ENCODE measurements around the gene GNAS-AS1. TPM values are rescaled to one million over a fixed set of nuclear protein-coding genes. Genes with fewer than 3 reads are reported as not detected.

GNAS-AS1 gene
- total and polyA plus RNA-seq, 2 experiments from 2014 or later: 12.3 to 15.0 TPM

DNA sequence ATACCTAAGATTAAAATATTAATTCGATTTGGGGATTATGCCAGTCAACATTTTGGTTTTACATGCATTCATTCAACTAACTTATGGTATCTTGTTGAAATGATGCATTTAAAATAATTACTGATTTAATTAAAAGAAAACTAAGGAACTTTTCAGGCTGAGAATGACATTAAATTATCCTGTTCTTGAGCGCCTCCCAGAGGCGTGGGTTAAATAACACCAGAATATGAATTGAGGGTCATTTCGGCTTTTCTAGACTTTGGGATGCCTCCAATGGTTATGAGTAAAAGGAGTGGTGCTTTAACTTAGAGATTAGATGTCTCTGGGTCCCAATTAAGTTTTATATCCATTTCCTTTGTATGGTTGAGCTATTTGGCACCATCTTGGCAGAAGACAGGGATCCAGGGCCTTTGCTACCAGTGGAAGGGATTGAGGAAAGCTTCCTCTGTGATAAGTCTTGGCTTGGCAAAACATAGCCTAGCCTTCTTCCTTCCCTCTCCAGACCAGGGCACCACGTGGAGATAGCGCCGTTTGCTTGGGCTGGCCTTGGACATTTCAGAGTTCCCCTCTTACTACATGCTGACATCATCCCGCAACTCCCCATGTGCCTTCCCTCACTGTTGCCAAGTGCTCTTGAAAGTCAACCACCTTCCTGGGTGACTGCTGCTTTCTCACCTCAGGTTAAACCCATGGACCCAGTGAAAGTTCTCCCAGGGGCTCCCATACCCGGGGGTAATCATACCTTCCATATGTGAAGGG is 30.5 kb upstream of the GNAS-AS1 start:
- H3F3A ChIP-seq (replicated peaks; ENCODE audit: low read depth): peaks cover 5% of the 10 kb centered on the region; the same call in 1 of the 2 replicates
- H3K4me3 ChIP-seq: no peak overlapping the region
- H3K27ac ChIP-seq (ENCODE audit: low read depth): peak overlapping the region; percentile 88
- H3K36me3 ChIP-seq (ENCODE audit: insufficient read depth): no peaks in the 10 kb centered on the region
- Mint-ChIP-seq H3K36me3 (ENCODE audit: low read depth) (peaks cover 32% of the 10 kb centered on the region), H3K27ac (no peak overlapping the region), H3K27me3 (ENCODE audit: insufficient read depth, low read depth, poor library complexity) (peaks cover 6% of the 10 kb centered on the region), H3K4me3 (no peak overlapping the region), H3K9me3 (no peaks in the 10 kb centered on the region), H3K4me1 (peaks cover 85% of the 10 kb centered on the region)
- no peak for ATAC-seq
- 0 out of 2 replicates have a peak, but pooled peaks cover 5% of the 10 kb centered on the region for H3K9me2 ChIP-seq (ENCODE audit: insufficient read depth)
- H3K4me1 ChIP-seq (ENCODE audit: insufficient read depth): peaks cover 65% of the 10 kb centered on the region
- no peak overlapping the region for H2AFZ ChIP-seq
- H3K79me2 ChIP-seq (replicated peaks; ENCODE audit: insufficient read depth): no peaks in the 10 kb centered on the region; the same call in none of the 2 replicates
- no peak for TF ChIP-seq CREB1 (CRISPR knock-in tag; IDR thresholded peaks at IDR 0.05; ENCODE audit: low read depth)
- no peak for TF ChIP-seq STAT1 (IDR thresholded peaks at IDR 0.05; ENCODE audit: unreplicated experiment)
- TF ChIP-seq ETS1 (IDR thresholded peaks at IDR 0.05): no peak
- TF ChIP-seq, protein P1, sequence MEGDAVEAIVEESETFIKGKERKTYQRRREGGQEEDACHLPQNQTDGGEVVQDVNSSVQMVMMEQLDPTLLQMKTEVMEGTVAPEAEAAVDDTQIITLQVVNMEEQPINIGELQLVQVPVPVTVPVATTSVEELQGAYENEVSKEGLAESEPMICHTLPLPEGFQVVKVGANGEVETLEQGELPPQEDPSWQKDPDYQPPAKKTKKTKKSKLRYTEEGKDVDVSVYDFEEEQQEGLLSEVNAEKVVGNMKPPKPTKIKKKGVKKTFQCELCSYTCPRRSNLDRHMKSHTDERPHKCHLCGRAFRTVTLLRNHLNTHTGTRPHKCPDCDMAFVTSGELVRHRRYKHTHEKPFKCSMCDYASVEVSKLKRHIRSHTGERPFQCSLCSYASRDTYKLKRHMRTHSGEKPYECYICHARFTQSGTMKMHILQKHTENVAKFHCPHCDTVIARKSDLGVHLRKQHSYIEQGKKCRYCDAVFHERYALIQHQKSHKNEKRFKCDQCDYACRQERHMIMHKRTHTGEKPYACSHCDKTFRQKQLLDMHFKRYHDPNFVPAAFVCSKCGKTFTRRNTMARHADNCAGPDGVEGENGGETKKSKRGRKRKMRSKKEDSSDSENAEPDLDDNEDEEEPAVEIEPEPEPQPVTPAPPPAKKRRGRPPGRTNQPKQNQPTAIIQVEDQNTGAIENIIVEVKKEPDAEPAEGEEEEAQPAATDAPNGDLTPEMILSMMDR (conservative IDR thresholded peaks at IDR 0.05; ENCODE audit: low read depth in 2 of 2): peak; percentile 52 to 68
- no peak for DNase-seq (ENCODE audit: low spot score)
- 0 out of 2 replicates have a peak overlapping the region, but pooled peaks have one; percentile 17 for H3K4me2 ChIP-seq
- H3K27me3 ChIP-seq (ENCODE audit: insufficient read depth): no peaks in the 10 kb centered on the region
- H4K20me1 ChIP-seq (replicated peaks; ENCODE audit: insufficient read depth): no peaks in the 10 kb centered on the region

GRCh38 chr20:58880441-58880840 is 29.7 kb upstream of the GNAS-AS1 start:
- no peak overlapping the region for H3K27ac ChIP-seq (ENCODE audit: low read depth)
- DNase-seq (ENCODE audit: low spot score): no peak
- H3K9me2 ChIP-seq (ENCODE audit: insufficient read depth): 0 out of 2 replicates have a peak, but pooled peaks cover 5% of the 10 kb centered on the region
- ATAC-seq: no peak
- Mint-ChIP-seq H3K27me3 (ENCODE audit: insufficient read depth, low read depth, poor library complexity) (peaks cover 6% of the 10 kb centered on the region), H3K36me3 (ENCODE audit: low read depth) (peaks cover 26% of the 10 kb centered on the region), H3K4me1 (peaks cover 85% of the 10 kb centered on the region), H3K27ac (no peak overlapping the region), H3K4me3 (no peak overlapping the region), H3K9me3 (no peaks in the 10 kb centered on the region)
- no peak overlapping the region for H3K4me2 ChIP-seq
- peaks cover 5% of the 10 kb centered on the region; the same call in 1 of the 2 replicates for H3F3A ChIP-seq (replicated peaks; ENCODE audit: low read depth)
- H4K20me1 ChIP-seq (replicated peaks; ENCODE audit: insufficient read depth): no peaks in the 10 kb centered on the region
- H3K4me3 ChIP-seq: no peak overlapping the region
- no peak overlapping the region for H2AFZ ChIP-seq
- H3K36me3 ChIP-seq (ENCODE audit: insufficient read depth): no peaks in the 10 kb centered on the region
- H3K27me3 ChIP-seq (ENCODE audit: insufficient read depth): no peaks in the 10 kb centered on the region
- TF ChIP-seq, protein P1 (conservative IDR thresholded peaks at IDR 0.05; ENCODE audit: low read depth in 2 of 2): no peak
- TF ChIP-seq ZNF331 (CRISPR knock-in tag; IDR thresholded peaks at IDR 0.05; ENCODE audit: low read depth) (no peak), EZH2phosphoT487 (IDR thresholded peaks at IDR 0.05; ENCODE audit: unreplicated experiment) (no peak), STAT1 (IDR thresholded peaks at IDR 0.05; ENCODE audit: unreplicated experiment) (no peak), ZNF114 (CRISPR knock-in tag; IDR thresholded peaks at IDR 0.05) (no peak)
- TF ChIP-seq, protein P2, sequence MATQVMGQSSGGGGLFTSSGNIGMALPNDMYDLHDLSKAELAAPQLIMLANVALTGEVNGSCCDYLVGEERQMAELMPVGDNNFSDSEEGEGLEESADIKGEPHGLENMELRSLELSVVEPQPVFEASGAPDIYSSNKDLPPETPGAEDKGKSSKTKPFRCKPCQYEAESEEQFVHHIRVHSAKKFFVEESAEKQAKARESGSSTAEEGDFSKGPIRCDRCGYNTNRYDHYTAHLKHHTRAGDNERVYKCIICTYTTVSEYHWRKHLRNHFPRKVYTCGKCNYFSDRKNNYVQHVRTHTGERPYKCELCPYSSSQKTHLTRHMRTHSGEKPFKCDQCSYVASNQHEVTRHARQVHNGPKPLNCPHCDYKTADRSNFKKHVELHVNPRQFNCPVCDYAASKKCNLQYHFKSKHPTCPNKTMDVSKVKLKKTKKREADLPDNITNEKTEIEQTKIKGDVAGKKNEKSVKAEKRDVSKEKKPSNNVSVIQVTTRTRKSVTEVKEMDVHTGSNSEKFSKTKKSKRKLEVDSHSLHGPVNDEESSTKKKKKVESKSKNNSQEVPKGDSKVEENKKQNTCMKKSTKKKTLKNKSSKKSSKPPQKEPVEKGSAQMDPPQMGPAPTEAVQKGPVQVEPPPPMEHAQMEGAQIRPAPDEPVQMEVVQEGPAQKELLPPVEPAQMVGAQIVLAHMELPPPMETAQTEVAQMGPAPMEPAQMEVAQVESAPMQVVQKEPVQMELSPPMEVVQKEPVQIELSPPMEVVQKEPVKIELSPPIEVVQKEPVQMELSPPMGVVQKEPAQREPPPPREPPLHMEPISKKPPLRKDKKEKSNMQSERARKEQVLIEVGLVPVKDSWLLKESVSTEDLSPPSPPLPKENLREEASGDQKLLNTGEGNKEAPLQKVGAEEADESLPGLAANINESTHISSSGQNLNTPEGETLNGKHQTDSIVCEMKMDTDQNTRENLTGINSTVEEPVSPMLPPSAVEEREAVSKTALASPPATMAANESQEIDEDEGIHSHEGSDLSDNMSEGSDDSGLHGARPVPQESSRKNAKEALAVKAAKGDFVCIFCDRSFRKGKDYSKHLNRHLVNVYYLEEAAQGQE (IDR thresholded peaks at IDR 0.05; ENCODE audit: unreplicated experiment): no peak
- no peaks in the 10 kb centered on the region; the same call in 1 of the 2 replicates for H3K79me2 ChIP-seq (replicated peaks; ENCODE audit: insufficient read depth)
- H3K4me1 ChIP-seq (ENCODE audit: insufficient read depth): peaks cover 73% of the 10 kb centered on the region
